GM21737 (cell line): Measurements from ENCODE around the gene OTUB2.
"Not testable (repeated sequence)": the region's sequence is repeated elsewhere in the genome, so short reads cannot be mapped to it uniquely, and the experiment has no call there.

Experiments
- ATAC-seq: cut with Tn5 transposase; IDR thresholded peaks from one replicate; pipeline ENCODE4 v1.9.1; 2021; ENCODE audit warnings: mild to moderate bottlenecking, moderate library complexity; ENCODE audit not compliant: unreplicated experiment

The OTUB2 gene

GRCh38 chr14:94054401-94054800, 28.3 kb downstream of the OTUB2 start:
- no peak for ATAC-seq

- ATAC-seq, result no peak
Observed at GRCh38 chr14:94054936-94055335, 28.8 kb downstream of the OTUB2 start.

GRCh38 chr14:94056579-94057308, 30.6 kb downstream of the OTUB2 start:
- ATAC-seq, result no peak

GRCh38 chr14:94058128-94058673, 32.1 kb downstream of the OTUB2 start:
- no peak for ATAC-seq

- ATAC-seq, result no peak
Observed at GRCh38 chr14:94058674-94059138, 32.6 kb downstream of the OTUB2 start.

- ATAC-seq, result no peak
Observed at GRCh38 chr14:94059998-94060397, 33.9 kb downstream of the OTUB2 start.

GRCh38 chr14:94062344-94062940, 36.3 kb downstream of the OTUB2 start:
- ATAC-seq, result no peak

- no peak for ATAC-seq
Observed at GRCh38 chr14:94066089-94066676, 40.0 kb downstream of the OTUB2 start.

- ATAC-seq, result not testable (repeated sequence)
Observed at GRCh38 chr14:94072076-94072475, 45.9 kb downstream of the OTUB2 start.

- ATAC-seq, result no peak
Observed at GRCh38 chr14:94074534-94074933, 48.4 kb downstream of the OTUB2 start.

- no peak for ATAC-seq
Observed at GRCh38 chr14:94075008-94075407, 48.9 kb downstream of the OTUB2 start.

GRCh38 chr14:94077111-94077821, 51.1 kb downstream of the OTUB2 start:
- ATAC-seq, result no peak

- ATAC-seq, result no peak
Observed at GRCh38 chr14:94077823-94078222, 51.7 kb downstream of the OTUB2 start.

GRCh38 chr14:94079891-94080620, 53.9 kb downstream of the OTUB2 start:
- no peak for ATAC-seq

- ATAC-seq, result peak; percentile 97
Observed at GRCh38 chr14:94080621-94081385, 54.7 kb downstream of the OTUB2 start, which contains the start of the genes DDX24 and IFI27L1. DDX24 (minus strand) TSS chr14:94081202; CDS start chr14:94079742, 1,460 bp downstream. IFI27L1 (plus strand) TSS chr14:94081310; CDS start chr14:94096938, 15,628 bp downstream.

- ATAC-seq, result no peak
Observed at GRCh38 chr14:94081386-94081820, 55.3 kb downstream of the OTUB2 start.

GRCh38 chr14:94087891-94088290, 61.8 kb downstream of the OTUB2 start:
- ATAC-seq, result no peak

- no peak for ATAC-seq
Observed at GRCh38 chr14:94088516-94088915, 62.4 kb downstream of the OTUB2 start.

GRCh38 chr14:94089479-94089878, 63.3 kb downstream of the OTUB2 start:
- no peak for ATAC-seq
